ENCODE results near the gene ADAM33.

ADAM33 gene, protein sequence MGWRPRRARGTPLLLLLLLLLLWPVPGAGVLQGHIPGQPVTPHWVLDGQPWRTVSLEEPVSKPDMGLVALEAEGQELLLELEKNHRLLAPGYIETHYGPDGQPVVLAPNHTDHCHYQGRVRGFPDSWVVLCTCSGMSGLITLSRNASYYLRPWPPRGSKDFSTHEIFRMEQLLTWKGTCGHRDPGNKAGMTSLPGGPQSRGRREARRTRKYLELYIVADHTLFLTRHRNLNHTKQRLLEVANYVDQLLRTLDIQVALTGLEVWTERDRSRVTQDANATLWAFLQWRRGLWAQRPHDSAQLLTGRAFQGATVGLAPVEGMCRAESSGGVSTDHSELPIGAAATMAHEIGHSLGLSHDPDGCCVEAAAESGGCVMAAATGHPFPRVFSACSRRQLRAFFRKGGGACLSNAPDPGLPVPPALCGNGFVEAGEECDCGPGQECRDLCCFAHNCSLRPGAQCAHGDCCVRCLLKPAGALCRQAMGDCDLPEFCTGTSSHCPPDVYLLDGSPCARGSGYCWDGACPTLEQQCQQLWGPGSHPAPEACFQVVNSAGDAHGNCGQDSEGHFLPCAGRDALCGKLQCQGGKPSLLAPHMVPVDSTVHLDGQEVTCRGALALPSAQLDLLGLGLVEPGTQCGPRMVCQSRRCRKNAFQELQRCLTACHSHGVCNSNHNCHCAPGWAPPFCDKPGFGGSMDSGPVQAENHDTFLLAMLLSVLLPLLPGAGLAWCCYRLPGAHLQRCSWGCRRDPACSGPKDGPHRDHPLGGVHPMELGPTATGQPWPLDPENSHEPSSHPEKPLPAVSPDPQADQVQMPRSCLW

DNA sequence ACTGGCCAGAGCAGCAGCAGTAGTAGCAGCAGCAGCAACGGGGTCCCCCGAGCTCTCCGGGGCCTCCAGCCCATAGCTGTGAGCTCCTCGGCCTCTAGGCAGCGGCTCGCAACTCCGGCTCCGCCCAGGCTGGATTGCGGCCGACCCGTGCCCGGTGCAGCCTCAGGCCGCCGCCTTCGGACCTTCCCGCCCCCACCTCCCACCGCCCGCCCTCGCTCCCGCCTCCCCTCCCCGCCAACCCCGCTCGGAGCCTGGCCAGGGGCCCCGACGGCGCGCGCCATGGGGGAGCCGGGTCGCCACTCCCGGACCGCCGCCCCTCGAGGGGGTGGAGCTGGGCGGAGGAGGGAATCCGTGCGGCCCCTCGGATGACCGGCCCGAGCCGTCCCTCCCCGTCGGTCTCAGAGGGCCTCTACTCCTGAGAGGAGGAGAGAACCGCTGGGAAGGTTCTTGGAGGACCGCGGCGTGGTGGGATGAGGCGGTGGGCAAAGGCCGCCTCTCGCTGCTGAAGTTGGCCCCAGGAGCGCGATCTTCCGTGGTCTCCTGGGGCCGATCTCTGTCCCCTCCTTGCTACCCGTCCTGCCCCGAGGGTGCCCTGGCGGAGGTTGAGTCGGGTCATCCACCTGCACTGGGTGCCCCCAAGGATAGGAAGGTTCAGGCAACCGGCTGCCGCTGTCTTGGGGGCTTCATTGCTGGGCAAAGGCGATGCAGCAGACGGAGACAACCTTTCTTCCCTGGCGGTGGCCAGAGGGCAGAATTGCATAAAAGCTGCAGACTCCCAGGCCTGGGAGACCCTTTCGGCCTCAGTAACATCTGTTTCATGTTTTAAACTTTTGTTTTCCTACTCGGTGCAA, at the start of gene ADAM33:
ADAM33 (minus strand) TSS at position 80 of the 851 bp plus-strand sequence; CDS start at position 74, 6 bp downstream.
- DNase-seq, result peak; percentile 23

DNA sequence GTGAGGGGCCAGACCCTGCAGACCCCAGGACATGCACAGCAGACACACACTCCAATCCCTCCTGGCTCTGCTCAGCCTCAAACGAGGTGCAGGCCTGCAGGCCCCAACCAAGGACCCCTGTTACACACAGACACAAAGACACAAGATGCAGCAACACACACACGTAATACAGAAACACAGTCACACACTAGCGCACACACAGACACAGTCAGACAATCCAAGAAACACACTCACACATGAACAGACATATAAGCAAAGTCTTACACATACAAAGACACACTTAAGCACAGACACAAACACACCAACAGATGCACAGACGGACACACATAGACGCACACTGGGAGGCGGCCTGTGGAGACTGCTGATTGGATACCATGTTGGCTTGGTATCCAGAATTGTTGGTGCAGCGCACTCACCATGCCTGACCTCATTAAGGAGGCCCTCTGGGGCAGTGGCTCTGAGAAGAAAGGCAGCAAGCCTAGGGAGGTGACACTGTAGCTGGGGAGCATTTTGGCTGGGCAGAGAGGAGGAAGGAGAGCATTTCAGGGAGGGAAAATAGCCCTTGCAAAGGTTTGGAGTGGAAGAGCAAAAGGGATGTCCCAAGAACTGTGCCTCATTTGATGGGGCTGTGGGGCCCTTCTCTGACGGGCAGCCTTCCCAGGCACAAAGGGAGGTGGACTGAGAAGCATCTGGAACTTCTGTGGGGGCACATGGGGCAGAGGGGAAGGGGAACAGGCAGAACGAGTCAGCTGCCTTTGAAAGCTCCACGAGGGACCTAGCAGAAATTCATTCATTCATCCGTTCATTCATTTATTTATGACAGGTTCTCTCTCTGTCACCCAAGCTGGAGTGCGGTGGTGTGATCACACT, 49.2 kb upstream of the ADAM33 start:
- DNase-seq, result no peak

DNA sequence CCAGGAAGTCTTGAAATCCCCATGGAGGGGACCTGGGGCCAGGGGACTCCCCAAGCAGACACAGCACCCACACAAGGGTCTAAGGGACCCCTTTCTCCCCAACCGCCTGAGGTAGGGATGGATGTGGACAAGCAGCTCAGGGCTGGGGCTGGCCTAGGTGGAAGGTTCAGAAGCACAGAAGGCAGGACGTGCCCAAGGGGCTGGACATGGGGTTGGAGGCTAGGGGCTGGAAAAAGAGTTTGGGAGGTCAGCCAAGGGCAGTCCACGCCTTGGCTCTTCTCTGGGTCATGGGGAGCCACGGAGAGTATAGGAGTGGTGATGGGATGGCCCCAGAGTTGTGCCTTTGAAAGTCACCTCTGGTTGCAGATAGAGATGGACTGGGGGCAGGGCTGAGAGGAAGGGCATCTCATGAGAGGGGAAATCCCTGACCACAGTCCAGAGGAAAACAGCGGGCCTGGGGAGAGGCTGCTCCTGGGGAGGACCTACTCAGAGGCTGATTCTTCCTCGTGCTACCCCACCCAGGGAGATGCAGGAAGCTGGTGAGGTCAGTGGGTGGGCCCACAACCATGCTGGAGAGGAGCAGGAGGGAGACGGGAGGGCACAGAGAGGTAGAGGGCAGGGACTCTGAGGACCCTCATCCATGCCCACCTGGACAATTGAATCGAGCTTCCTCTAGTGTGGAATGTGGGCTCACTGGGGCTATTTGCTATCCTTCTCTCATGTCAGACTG, 48.2 kb upstream of the ADAM33 start:
- DNase-seq, result no peak

DNA sequence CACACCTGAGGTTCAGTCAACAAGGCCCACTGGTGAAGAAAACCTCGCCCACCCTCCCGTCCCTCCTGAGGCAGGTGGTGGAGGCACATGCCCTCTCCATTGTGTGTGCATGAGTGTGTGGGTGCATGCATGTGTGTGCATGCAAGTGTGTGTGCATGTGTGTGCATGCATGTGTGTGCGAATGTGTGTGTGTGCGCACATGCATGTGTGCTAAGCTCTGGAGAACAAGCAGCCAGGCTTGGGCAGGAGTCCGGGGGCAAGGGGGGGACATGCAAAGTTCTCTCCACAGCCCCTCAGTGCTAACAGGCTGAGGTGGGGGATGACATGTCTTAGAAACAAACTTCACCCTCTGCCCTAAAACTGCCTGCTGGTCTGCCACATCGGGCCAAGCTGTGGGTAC, 47.6 kb upstream of the ADAM33 start:
- DNase-seq, result no peak

DNA sequence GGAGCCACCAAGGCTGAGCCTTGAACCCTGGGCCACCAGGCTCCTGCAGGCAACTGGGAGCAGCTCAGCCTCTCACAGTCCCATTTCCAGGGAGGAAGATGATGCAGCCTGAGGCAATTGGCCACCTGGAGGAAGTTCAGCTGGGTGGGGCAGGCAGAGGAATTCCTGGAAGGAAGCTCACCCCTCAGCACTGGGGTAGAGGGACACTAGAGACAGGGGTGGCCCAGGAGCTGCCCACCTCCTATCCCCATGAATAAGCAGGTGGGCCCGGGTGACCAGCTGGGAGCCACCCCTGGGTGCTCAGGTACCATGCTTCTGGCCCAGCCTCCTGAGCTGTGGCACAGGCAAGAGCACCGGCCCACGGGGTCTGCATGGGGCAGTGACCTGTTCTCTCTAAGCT, 47.1 kb upstream of the ADAM33 start:
- DNase-seq, result no peak

DNA sequence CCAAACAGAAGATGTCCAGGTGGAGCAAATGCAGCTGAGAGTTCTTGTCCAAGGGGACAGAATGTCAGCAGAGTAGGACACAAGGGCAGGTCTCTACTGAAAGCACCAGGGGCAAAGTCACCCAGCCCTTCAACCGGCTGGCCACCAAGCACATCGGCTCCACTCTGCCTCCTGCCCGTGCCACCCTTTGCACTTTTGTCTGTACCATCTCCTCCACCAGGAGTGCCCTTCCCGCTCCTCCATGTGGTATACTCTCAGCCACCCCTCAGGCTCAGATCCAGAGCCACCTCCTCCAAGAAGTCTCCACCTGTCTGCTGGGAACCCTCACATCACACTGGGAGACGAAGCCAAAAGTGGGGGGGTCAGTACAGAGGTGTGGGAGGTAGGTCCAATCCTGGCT, 46.5 kb upstream of the ADAM33 start:
- no peak for DNase-seq

DNA sequence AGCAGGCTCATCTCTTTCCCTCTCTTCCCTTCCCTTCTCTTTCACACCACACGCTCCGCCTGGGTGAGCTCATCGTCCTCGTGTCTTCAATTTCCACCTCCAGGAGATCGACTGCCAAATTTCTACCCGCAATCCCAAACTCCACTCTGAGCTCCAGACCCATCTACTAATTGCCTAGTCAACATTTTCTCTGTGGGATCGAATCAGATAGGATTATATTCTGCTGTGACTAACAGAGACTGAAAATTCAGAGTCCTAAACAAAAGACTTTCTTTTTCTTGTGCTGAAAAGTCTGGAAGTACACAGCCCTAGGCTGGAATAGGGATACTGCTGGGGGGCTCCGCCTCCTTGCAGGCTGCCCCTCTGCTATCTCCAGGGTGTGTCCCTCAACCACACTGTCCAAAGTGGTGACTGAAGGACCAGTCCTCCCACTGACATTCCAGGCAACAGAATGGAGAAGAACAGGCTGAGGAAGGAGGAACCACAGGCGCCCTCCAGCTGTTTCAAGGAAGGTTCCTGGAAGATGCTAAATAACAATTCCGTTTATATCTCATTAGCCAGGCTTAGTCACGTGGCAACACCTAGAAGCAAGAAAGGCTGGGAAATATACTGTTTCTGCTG, 45.7 kb upstream of the ADAM33 start:
- DNase-seq, result peak; percentile 57

DNA sequence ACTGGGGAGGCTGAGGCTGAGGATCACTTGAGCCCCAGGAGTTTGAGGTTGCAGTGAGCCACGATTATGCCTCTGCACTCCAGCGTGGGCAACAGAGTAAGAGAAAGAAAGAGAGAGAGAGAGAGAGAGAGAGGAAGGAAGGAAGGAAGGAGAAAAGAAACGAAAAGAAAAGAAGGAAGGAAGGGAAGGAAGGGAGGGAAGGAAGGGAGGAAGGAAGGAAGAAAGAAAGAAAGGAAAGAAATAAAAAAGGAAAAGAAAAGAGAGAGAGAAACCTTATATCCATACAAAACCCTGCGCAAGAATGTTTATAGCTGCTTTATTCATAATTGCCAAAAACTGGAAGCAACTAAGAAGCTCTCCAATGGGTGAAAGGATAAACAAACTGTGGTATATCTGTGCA, 42.5 kb upstream of the ADAM33 start:
- DNase-seq, result no peak

DNA sequence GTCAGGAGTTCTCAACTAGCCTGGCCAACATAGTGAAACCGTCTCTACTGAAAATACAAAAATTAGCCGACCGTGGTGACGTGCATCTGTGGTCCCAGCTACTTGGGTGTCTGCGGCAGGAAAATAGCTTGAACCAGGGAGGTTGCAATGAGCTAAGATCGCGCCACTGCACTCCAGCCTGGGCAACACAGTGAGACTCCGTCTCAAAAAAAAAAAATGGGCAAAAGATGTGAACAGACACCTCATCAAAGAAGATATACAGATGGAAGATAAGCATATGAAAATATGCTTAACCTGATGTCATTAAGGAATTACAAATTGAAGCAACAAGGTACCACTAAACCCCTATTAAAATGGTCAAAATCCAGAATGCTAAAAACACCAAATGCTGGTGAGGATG, 41.5 kb upstream of the ADAM33 start:
- DNase-seq, result no peak

DNA sequence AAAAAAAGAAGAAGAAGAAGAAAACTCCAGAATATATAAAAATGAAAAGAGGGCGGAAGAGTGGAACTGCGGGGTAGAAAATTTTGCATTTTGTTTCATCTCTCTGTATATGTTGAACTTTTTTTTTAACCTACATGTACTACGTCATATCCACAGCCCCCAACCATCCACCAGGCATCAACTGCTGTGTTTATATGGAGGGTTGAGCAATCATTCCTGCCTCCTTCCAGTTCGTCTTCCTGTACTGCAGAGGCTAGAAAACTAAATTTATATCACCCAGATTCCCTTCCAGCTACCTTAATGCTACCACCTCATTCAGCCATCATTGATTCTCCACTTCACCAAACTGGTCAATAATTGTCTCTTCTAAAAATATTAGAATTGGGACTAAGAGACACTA, 40.1 kb upstream of the ADAM33 start:
- no peak for DNase-seq

DNA sequence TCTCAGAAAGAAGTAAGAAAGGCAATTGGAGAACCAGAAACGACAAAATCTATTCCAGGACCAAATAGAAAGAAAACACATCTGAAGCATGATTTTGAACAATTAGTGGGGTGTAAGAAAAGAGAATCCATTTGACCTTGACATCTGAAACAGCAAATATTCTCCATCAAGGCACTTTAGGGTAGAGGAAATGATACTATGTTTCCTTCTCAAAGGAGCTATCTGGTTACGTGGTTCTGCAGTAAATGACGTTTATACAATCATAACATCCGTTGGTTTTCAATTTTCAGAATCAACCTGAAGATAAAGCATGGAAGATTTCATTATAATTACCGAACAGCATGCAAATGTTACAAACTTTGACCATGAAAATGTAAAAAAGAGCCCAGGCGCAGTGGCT, 38.8 kb upstream of the ADAM33 start:
- DNase-seq, result no peak

DNA sequence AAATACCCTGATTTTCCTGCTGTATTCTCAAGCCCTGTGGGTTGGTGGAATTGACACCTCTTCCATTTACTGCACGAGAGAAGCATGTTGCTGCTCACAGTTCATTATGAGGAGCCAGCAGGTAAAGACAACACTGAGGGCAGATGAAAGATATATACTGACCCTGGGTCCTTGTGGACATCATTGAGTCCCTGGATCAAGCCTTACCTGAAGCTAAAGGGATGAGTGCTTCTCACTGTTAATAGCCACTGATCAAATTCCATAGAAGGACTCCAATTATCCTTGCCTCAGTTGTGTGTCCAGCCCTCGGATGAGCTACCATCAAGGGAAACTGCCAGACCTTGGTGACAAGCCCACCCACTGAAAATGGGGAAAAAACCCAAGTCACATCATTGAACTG, 38.3 kb upstream of the ADAM33 start:
- DNase-seq, result no peak

DNA sequence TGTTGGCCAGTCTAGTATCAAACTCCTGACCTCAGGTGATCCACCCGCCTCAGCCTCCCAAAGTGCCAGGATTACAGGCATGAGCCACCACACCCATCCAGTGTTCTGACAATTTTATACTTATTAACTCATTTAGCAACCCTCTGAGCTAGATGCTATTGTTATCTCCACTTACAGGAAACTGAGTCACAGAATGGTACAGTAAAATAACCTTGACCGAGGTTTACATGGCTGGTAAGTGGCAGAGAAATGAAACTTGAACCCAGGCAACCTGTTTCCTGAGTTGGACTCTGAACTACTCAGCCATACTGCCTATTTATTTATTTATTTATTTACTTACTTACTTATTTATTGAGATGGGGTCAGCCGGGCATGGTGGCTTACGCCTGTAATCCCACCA, 37.2 kb upstream of the ADAM33 start:
- DNase-seq, result no peak

DNA sequence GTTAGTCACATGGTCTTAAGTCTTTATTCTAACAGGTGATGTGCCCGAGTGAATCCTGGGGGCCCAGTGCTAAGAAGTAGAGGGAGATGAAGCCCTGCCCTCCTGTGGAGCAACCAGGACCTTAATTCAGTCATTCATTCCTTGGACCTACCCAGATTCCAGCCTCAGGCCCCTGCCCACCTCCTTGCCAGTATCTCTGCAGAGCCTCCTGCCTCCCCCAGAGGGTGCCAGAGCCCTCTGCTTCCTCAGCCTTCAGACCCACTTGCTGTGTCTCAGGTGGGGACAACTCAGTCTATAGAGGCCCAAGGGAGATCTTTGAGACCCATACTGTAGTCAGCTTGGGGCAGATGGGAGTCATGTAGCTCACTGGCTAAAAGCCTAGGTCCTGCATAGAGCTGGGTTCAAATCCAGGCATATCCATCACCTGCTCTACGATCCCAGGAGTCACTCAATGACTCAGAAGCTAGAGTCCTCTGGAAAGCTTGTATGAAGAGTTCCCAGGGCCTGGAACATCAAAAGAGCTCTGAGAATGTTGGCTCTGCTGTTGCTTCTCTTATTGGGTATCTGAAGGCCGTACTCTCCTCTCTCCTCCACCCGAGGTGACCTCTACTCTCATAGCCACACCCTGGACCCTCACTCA, 34.5 kb upstream of the ADAM33 start:
- peak; percentile 51 for DNase-seq

DNA sequence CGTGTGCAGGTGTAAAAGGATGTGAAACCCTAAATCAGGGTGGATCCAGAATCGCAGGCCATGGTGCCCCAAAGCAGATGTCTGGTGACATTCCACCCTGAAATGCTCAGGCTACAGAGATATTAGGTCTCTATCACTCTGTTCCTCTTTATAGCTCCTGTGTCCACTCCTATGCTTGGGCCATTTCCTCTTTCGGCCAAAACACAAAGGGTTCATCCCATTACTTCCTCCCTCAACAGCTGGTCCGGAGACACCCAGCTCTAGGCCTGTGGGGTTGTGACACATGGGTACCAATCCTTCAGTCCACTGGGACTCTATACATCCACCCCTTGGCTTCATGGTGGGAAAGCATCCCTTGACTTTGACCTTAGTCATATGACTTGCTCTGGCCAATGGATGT, 32.3 kb upstream of the ADAM33 start:
- no peak for DNase-seq

DNA sequence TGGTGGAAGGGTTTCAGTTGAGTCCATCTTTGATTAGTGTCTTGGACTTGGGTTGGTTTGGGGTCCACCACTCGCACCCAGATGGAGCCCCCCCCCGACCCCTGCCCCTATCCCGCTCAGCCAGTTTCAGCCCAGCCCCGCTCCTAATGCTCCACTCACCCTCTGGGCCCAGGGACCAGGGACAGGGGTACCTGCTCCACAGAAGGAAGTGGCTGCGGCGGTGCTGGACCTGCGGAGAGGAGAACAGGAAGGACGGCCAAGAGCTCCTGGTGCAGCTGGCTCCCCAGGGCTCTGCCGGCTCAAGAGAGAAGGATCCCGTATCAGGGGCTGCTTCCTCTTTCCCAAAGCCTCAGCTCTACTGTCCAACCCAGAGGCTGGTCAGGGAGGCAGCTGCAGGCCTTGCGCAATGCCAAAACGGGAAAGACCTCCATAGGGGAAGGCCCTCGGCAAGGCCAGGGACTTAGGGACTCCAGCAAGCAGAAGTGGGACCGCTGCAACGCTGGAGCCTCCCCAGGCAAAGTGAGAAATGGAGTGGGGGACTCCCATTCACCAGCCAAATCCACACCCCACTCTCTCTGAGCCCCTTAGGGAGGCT, 30.6 kb upstream of the ADAM33 start, which contains the start of gene SIGLEC1:
SIGLEC1 (minus strand) TSS at position 322 of the 595 bp plus-strand sequence. CDS start 5,472 bp downstream, outside the sequence.
- DNase-seq, result no peak

DNA sequence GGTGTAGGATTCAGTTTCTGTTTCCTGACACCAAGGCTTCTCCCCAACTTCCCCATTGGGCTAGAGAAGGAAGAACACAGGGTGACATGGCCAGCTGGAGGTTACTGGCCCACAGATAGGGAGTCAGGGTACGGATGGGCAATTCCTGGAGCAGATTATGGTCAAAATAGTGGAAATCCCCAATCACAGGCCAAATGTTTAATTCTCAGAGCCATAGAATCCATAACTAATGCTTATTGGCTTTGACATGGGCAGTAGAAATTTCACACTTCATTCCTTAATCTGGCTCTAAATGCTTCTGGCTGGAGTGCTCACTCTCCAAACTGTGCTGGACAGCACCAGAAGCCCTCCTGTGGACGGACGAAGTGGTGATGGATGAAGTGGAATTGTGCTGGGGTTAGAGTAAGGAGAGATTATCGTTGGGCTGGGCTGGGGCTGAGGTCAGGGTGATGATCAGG, 29.7 kb upstream of the ADAM33 start:
- DNase-seq, result no peak

DNA sequence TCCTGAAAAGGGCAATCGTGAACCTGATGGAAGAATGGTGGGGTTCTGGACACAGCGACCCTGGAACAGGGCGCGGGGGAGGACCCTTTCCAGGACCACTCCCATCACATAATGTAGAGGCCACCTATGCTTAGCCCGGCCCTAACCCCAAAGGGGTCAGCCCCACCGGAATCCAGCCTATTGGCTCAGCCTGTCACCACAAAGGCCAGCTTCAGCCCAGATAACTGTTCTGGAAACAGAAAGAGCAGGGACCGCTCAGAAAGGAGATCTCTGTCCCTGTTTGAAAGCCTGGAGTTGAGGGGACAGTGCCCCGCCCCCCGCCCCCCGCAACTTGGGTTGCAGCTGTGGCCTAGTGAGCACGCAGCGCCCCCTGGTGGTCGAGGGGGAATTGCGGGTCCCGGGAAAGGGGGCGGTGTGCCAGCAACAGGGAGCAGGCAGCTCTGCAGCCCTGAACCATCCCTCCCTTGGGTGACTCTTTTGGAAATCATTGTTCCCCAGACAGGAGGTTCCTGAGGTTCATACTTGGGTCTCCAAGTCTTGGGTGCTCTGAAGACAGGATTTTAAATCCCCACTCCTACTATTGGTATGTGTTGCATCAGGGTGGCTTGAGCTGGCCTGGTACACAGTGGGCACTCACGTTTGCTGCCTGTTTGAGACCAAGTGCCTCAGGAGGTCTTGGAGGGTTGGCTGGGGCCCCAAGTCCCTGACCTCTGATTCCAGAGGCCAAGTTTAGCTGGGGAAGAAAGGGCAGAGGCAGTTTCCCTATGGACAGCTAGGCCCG, 29.1 kb upstream of the ADAM33 start:
- peak; percentile 49 for DNase-seq

DNA sequence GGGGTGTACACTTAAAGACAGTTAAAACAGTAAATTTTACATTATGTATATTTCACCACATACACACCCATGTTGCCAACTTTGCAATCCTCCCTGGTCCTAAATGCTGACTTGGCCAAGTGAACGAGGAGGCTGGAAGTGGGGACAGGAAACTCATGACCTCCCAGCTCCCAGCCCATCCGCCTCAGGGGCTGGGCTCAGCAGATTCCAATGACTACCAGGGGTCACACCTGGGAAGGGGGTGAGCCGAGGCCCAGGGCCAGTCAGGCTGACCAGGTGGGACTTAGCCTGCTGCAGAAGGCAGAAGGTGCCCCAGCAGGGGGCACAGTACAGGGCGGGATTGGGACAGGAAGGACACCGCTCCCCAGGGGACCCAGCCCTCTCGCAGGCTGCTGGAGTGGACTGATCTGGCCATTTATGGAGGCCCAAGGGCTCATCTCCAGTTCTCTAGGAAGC, 28.2 kb upstream of the ADAM33 start:
- DNase-seq, result no peak

All from fibroblast of upper back skin (primary cell).